ENCODE results near the gene PCYT2. TPM values are rescaled to one million over a fixed set of nuclear protein-coding genes. Genes with fewer than 3 reads are reported as not detected.

PCYT2 gene
- total RNA-seq, 3 donors from 2014 or later: 36.0 to 59.4 (median 58.3) TPM

DNA sequence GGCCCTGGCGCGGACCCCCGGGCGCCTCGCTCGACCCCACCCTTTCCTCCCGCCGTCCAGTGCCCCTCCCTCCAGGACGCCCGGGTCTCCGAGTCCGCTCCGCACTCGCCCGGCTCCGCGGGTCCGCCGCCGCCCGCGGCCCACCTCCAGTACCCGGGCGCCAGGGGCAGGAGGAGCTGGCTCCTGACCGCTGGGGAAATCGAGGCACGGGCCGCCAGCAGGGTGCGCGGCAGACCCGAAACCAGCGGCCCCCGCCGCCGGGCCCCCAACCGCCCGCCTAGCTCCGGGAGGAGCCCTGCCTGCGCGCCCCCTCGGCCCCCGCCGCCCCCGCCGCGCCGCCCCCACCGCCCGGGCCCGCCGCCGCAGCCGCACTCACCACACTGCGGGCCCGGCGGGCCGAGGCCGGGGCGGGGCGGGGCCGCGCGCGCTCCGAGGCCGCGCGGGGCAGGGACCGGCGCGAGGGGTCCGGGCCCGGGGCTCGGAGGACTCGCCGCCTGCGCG lies 16.0 kb upstream of the PCYT2 start:
- DNase-seq (no peak), ATAC-seq (no peak)
- H3K4me3 ChIP-seq: peak overlapping the region; percentile 84
- intact Hi-C loops (cut with DNase I, micrococcal nuclease): no loop called here
- peaks cover 53% of the 10 kb centered on the region for H3K4me1 ChIP-seq (ENCODE audit: low read depth)
- TF ChIP-seq, protein P1, sequence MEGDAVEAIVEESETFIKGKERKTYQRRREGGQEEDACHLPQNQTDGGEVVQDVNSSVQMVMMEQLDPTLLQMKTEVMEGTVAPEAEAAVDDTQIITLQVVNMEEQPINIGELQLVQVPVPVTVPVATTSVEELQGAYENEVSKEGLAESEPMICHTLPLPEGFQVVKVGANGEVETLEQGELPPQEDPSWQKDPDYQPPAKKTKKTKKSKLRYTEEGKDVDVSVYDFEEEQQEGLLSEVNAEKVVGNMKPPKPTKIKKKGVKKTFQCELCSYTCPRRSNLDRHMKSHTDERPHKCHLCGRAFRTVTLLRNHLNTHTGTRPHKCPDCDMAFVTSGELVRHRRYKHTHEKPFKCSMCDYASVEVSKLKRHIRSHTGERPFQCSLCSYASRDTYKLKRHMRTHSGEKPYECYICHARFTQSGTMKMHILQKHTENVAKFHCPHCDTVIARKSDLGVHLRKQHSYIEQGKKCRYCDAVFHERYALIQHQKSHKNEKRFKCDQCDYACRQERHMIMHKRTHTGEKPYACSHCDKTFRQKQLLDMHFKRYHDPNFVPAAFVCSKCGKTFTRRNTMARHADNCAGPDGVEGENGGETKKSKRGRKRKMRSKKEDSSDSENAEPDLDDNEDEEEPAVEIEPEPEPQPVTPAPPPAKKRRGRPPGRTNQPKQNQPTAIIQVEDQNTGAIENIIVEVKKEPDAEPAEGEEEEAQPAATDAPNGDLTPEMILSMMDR (IDR thresholded peaks at IDR 0.05): no peak
- H3K9me3 ChIP-seq: no peaks in the 10 kb centered on the region
- no peaks in the 10 kb centered on the region for H3K36me3 ChIP-seq (ENCODE audit: low read depth)

DNA sequence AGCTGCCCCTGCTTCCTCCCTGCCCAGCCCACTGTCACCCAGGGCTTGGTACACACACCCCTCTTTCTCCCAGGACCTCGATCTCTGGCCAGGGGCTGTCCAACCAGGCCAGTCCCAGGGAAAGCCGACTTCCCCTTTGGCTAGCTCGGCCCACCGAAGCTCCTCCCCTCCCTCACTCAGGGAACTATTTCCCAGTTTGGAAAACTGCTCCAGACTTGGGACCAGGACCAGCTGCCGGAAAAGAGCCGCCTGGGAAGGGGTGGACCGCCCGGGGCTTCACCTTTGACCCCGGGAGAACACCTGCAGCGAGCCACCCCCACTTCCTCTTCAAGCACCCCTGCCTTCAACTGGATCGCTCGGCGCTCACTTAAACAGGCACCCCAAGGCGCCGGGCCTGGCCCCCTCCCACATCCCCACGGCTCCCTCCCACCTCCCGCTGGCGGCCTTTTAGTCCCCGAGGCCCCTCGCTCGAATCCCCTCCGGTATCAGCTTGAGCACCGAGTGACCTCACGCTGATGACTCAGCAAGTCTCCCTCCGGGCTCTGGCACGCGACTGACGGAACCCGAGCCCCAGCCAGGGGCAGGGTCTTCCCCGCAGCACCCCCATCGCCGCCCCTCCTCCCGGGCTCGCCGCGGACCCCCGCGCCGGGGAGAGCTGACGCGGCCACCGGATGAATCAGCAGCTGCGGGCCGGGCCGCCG lies 15.4 kb upstream of the PCYT2 start:
- H3K4me1 ChIP-seq (ENCODE audit: low read depth): peaks cover 53% of the 10 kb centered on the region

GRCh38 chr17:81925860-81926450 lies 14.8 kb upstream of the PCYT2 start:
- H3K4me1 ChIP-seq (ENCODE audit: low read depth): peaks cover 55% of the 10 kb centered on the region
- TF ChIP-seq, protein P1 (IDR thresholded peaks at IDR 0.05): no peak
- DNase-seq (no peak), ATAC-seq (peak; percentile 0)
- H3K36me3 ChIP-seq (ENCODE audit: low read depth): no peaks in the 10 kb centered on the region
- intact Hi-C loops (cut with DNase I, micrococcal nuclease): no loop called here
- no peaks in the 10 kb centered on the region for H3K9me3 ChIP-seq
- no peak overlapping the region for H3K4me3 ChIP-seq

More for the DNA sequence above, 15.4 kb upstream of the PCYT2 start:
- peak; percentile 78 for ATAC-seq
- intact Hi-C loops (cut with DNase I, micrococcal nuclease): no loop called here
- peak; percentile 86 to 91 (median 89) for DNase-seq
- H3K9me3 ChIP-seq: no peaks in the 10 kb centered on the region
- H3K36me3 ChIP-seq (ENCODE audit: low read depth): no peaks in the 10 kb centered on the region
- TF ChIP-seq, protein P1 (IDR thresholded peaks at IDR 0.05): no peak
- peak overlapping the region; percentile 84 for H3K4me3 ChIP-seq

DNA sequence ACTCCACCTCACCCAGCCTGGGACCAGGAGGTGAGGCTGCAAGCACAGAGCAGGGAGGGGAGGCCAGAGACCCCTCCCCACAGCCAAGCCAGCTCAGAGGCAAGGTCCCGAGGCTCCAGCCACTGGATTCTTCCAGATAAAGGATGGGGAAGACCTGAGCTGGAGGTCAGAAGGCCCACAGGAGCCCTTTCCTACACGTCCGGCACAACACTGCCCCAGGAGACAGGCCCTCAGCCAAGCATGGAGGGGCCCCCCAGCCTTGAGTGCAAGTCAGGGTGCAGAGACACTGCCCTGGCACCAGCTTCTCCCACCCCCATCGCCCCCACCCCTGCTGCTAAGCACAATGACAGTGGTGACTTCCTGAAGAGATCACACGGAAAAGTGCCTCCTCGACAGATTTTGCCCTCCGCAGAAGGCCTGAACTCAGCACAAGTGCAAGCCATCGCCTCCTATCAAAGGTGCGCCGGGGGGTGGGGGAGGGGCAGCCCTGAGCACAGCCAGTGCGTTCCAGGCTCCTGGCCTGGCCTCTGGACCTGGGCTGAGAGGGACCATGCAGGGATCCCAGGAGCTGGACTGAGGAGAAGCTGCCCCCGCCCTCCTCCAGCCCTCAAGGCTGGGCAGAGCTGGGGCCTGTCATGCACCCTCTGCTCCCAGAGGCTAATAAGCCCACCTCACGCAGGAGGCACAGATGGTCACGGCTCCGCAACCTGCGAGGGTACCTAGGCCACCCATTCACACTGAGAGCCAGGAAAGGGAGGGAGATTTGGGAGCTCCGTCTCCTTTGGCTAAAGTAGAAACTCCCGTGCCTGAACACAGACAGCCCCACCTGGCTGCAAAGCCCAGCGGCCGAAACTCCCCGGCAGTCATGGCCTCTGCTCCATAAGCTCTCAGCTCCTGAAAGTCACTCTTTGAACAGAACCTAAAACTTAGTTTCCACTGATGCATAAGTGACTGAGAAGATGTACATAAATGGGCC lies 13.6 kb upstream of the PCYT2 start:
- DNase-seq (no peak), ATAC-seq (no peak)
- H3K36me3 ChIP-seq (ENCODE audit: low read depth): no peaks in the 10 kb centered on the region
- intact Hi-C loops (cut with DNase I, micrococcal nuclease): no loop called here
- H3K4me3 ChIP-seq: no peak overlapping the region
- TF ChIP-seq, protein P1 (IDR thresholded peaks at IDR 0.05): no peak
- no peaks in the 10 kb centered on the region for H3K9me3 ChIP-seq
- peaks cover 51% of the 10 kb centered on the region for H3K4me1 ChIP-seq (ENCODE audit: low read depth)

Measured in mucosa of descending colon (tissue), 3 donors.